H1 (cell line): ENCODE data around the gene NECTIN1. TPM values are rescaled to one million over a fixed set of nuclear protein-coding genes. Genes with fewer than 3 reads are reported as not detected.

Experiments
- CTCF ChIA-PET: fragments of 300-600 bp; sonication (Branson Sonifier 250); formaldehyde crosslinking; loops from one replicate; lab custom pipeline; 2021; ENCODE audit not compliant: partially characterized antibody; lab: Charles Lee
- POLR2A ChIA-PET: fragments of 300-600 bp; sonication (Branson Sonifier 250); formaldehyde crosslinking; loops from one replicate; lab custom pipeline; 2021; ENCODE audit warnings: inconsistent platforms; ENCODE audit not compliant: partially characterized antibody; lab: Charles Lee
- DNase-seq, 2 experiments: peaks; one replicate each; pipeline versions ENCODE4 v3.0.0 to v3.0.0-alpha.2; 2010 to 2022; ENCODE audit warnings: low spot score in 2 of 2, low read depth in 1 of 2, mixed read lengths in 1 of 2
- FAIRE-seq: peaks from 2 replicates; lab custom pipeline; 2011; peaks lifted over from hg19 to GRCh38; lab: Jason Lieb, UNC
- H2AFZ ChIP-seq: 2 replicates; pipeline ENCODE4 v1.8.1; 2012; ENCODE audit warnings: low read length, inconsistent platforms
- H2AK5ac ChIP-seq: 2 replicates; pipeline ENCODE4 v1.6.1; 2013; ENCODE audit warnings: low read depth, low read length
- H2BK120ac ChIP-seq: replicated peaks from 2 replicates; pipeline ENCODE3; 2013; ENCODE audit warnings: low read depth, low read length, inconsistent platforms
- H2BK12ac ChIP-seq: 2 replicates; pipeline ENCODE4 v1.6.1; 2013; ENCODE audit warnings: low read depth, low read length
- H2BK15ac ChIP-seq: 2 replicates; pipeline ENCODE4 v1.6.1; 2013; ENCODE audit warnings: low read length
- H2BK20ac ChIP-seq: 2 replicates; pipeline ENCODE4 v1.6.1; 2013; ENCODE audit warnings: low read length
- H2BK5ac ChIP-seq: 2 replicates; pipeline ENCODE4 v1.6.1; 2013; ENCODE audit warnings: low read depth, low read length
- H3K14ac ChIP-seq: 2 replicates; pipeline ENCODE4 v1.6.1; 2013; ENCODE audit warnings: inconsistent platforms; ENCODE audit not compliant: insufficient read length
- H3K18ac ChIP-seq: 2 replicates; pipeline ENCODE4 v1.6.1; 2013; ENCODE audit warnings: low read length; ENCODE audit errors: extremely low read depth
- H3K23ac ChIP-seq: 2 replicates; pipeline ENCODE4 v1.6.1; 2013; ENCODE audit warnings: inconsistent platforms; ENCODE audit not compliant: insufficient read length
- H3K23me2 ChIP-seq: 2 replicates; pipeline ENCODE4 v1.6.1; 2013; ENCODE audit warnings: low read depth, low read length
- H3K27ac ChIP-seq: 2 replicates; pipeline ENCODE4 v1.6.1; 2011; ENCODE audit warnings: low read depth, low read length, inconsistent platforms
- H3K27me3 ChIP-seq, 4 experiments: replicated peaks in 1 of 4; 1 replicate in 1 of 4; 2 replicates in 3 of 4; pipeline versions ENCODE4 v1.6.1 to v1.8.1; 2011 to 2013; ENCODE audit warnings: low read length in 3 of 4, mild to moderate bottlenecking in 3 of 4, inconsistent platforms in 2 of 4, mixed read lengths in 2 of 4, moderate library complexity in 1 of 4; ENCODE audit not compliant: control insufficient read depth in 3 of 4, insufficient read depth in 3 of 4; ENCODE audit errors: extremely low read depth in 1 of 4
- H3K36me3 ChIP-seq, 4 experiments: 2 replicates each; pipeline versions ENCODE4 v1.6.1 to v1.8.1; 2011 to 2013; ENCODE audit warnings: mild to moderate bottlenecking in 4 of 4, low read length in 3 of 4, moderate library complexity in 2 of 4, control low read depth in 1 of 4, inconsistent platforms in 1 of 4; ENCODE audit not compliant: insufficient read depth in 4 of 4, control insufficient read depth in 2 of 4
- H3K4ac ChIP-seq: replicated peaks from 2 replicates; pipeline ENCODE3; 2013; ENCODE audit warnings: low read length, low read depth, mixed read lengths, inconsistent platforms; ENCODE audit not compliant: insufficient read length
- H3K4me1 ChIP-seq, 4 experiments: replicated peaks in 1 of 4; 1 replicate in 1 of 4; 2 replicates in 3 of 4; pipeline versions ENCODE4 v1.6.1 to v1.8.1; 2011 to 2013; ENCODE audit warnings: low read length in 3 of 4, inconsistent platforms in 2 of 4, mixed read lengths in 1 of 4; ENCODE audit not compliant: insufficient read depth in 4 of 4, control insufficient read depth in 3 of 4
- H3K4me2 ChIP-seq, 2 experiments: 2 replicates each; pipeline versions ENCODE4 v1.6.1 to v1.8.1; 2011 to 2013; ENCODE audit warnings: low read depth in 2 of 2, low read length in 2 of 2, control low read depth in 1 of 2, inconsistent platforms in 1 of 2, mild to moderate bottlenecking in 1 of 2; ENCODE audit not compliant: insufficient read depth in 1 of 2
- H3K4me3 ChIP-seq, 4 experiments: fragments of 200-600, 300-600 bp in 1 of 4; sonication (generic), shearing (Covaris generic), sonication (Bioruptor Twin) in 1 of 4; 2 replicates each; pipeline versions ENCODE4 v1.5.1 to v1.8.1; 2011 to 2016; ENCODE audit warnings: low read length in 4 of 4, low read depth in 3 of 4, control low read depth in 2 of 4, inconsistent platforms in 2 of 4, mild to moderate bottlenecking in 2 of 4, mixed read lengths in 1 of 4, moderate library complexity in 1 of 4; ENCODE audit not compliant: insufficient read depth in 2 of 4; ENCODE audit errors: extremely low read depth in 1 of 4
- H3K56ac ChIP-seq: replicated peaks from 2 replicates; pipeline ENCODE3; 2013; ENCODE audit warnings: low read depth, mild to moderate bottlenecking, mixed read lengths, low read length, inconsistent platforms; ENCODE audit not compliant: insufficient read length
- H3K79me1 ChIP-seq: 2 replicates; pipeline ENCODE4 v1.6.1; 2013; ENCODE audit warnings: low read depth, low read length, control low read depth
- H3K79me2 ChIP-seq, 2 experiments: 2 replicates each; pipeline versions ENCODE4 v1.6.1 to v1.8.1; 2012 to 2013; ENCODE audit warnings: low read length in 2 of 2, mild to moderate bottlenecking in 2 of 2, inconsistent platforms in 1 of 2; ENCODE audit not compliant: insufficient read depth in 2 of 2, control insufficient read depth in 1 of 2
- H3K9ac ChIP-seq, 4 experiments: replicated peaks in 1 of 4; 1 replicate in 1 of 4; 2 replicates in 3 of 4; pipeline versions ENCODE4 v1.6.1 to v1.8.1; 2011 to 2013; ENCODE audit warnings: low read depth in 3 of 4, low read length in 3 of 4, control low read depth in 2 of 4, mild to moderate bottlenecking in 2 of 4, moderate library complexity in 2 of 4, inconsistent platforms in 1 of 4; ENCODE audit errors: extremely low read depth in 1 of 4
- H3K9me3 ChIP-seq, 2 experiments: 2 replicates each; pipeline versions ENCODE4 v1.6.1 to v1.8.1; 2012 to 2013; ENCODE audit warnings: mild to moderate bottlenecking in 2 of 2, moderate library complexity in 2 of 2, control low read depth in 1 of 2, inconsistent platforms in 1 of 2, low read depth in 1 of 2, low read length in 1 of 2, mixed read lengths in 1 of 2; ENCODE audit not compliant: insufficient read depth in 2 of 2
- H4K20me1 ChIP-seq, 2 experiments: replicated peaks in 1 of 2; 2 replicates each; pipeline versions ENCODE3 to v1.8.1; 2011 to 2013; ENCODE audit warnings: inconsistent platforms in 2 of 2, low read length in 2 of 2, mild to moderate bottlenecking in 1 of 2; ENCODE audit not compliant: insufficient read depth in 2 of 2, control insufficient read depth in 1 of 2
- H4K5ac ChIP-seq: 2 replicates; pipeline ENCODE4 v1.6.1; 2013; ENCODE audit warnings: low read length, low read depth, mixed read lengths, inconsistent platforms; ENCODE audit not compliant: insufficient read length
- H4K8ac ChIP-seq: 2 replicates; pipeline ENCODE4 v1.8.0; 2013; ENCODE audit warnings: mild to moderate bottlenecking, moderate library complexity, low read length, inconsistent platforms; ENCODE audit not compliant: insufficient read depth; ENCODE audit errors: extremely low read depth
- H4K91ac ChIP-seq: replicated peaks from 2 replicates; pipeline ENCODE3; 2013; ENCODE audit warnings: low read length, mixed read lengths, inconsistent platforms; ENCODE audit not compliant: insufficient read length
- CTCF ChIP-seq, 3 experiments: IDR thresholded peaks; 1 replicate in 2 of 3; 2 replicates in 1 of 3; pipeline versions ENCODE4 v1.5.1 to v1.6.1; 2011; ENCODE audit warnings: low read length in 3 of 3, mild to moderate bottlenecking in 3 of 3, inconsistent platforms in 2 of 3, low read depth in 1 of 3, moderate library complexity in 1 of 3; ENCODE audit not compliant: insufficient read depth in 1 of 3; ENCODE audit errors: control extremely low read depth in 1 of 3
- POU5F1 ChIP-seq: IDR thresholded peaks from 2 replicates; pipeline ENCODE4 v1.6.1; 2011; ENCODE audit warnings: low read depth, mild to moderate bottlenecking, low read length, moderate library complexity
- RAD21 ChIP-seq, 2 experiments: IDR thresholded peaks in 1 of 2; conservative IDR thresholded peaks in 1 of 2; 2 replicates each; pipeline ENCODE4 v1.6.1; 2011; ENCODE audit warnings: low read depth in 2 of 2, low read length in 2 of 2, improper control_type of control experiment in 1 of 2, inconsistent platforms in 1 of 2, mild to moderate bottlenecking in 1 of 2, moderate library complexity in 1 of 2
- SIX5 ChIP-seq: IDR thresholded peaks from 2 replicates; pipeline ENCODE4 v1.6.1; 2011; ENCODE audit warnings: mild to moderate bottlenecking, low read depth, low read length
- WGBS, 2 experiments: shearing (Covaris generic) in 1 of 2; methylation state at CpG; one replicate each; pipeline versions ENCODE4 v1.1.6 to v1.1.7; 2013 to 2015; ENCODE audit warnings: low lambda C conversion rate in 2 of 2, mixed read lengths in 2 of 2, inconsistent platforms in 1 of 2, low coverage in 1 of 2, missing lambda C conversion rate in 1 of 2; ENCODE audit not compliant: insufficient replicate concordance in 2 of 2, insufficient coverage in 1 of 2, insufficient read length in 1 of 2; ENCODE audit errors: extremely low coverage in 1 of 2, missing lambda C conversion rate in 1 of 2; 5-methylcytosine and 5-hydroxymethylcytosine counted together
- polyA plus RNA-seq, 7 experiments: library from polyadenylated mRNA; depleted of rRNA in 3 of 7; stranded (reverse) in 5 of 7; unstranded in 2 of 7; fragments of >200 nt in 5 of 7; fragments of 200-250 nt in 2 of 7; gene quantifications; 1 replicate in 5 of 7; 2 replicates in 1 of 7; 4 replicates in 1 of 7; pipeline versions ENCODE4 v1.2.1 to v1.2.3, GENCODE V29; 2011 to 2013; ENCODE audit warnings: missing spikeins in 2 of 7, mixed read lengths in 2 of 7
- total RNA-seq: library from RNA; stranded (reverse); fragmentation: NEBNext Ultra II Directional; extraction: Animal tissue kit (Norgen Biotek cat#: 25700); gene quantifications from 2 replicates; pipeline ENCODE4 v1.2.1, GENCODE V29; 2021

Gene NECTIN1
- total and polyA plus RNA-seq, 2 of the 8 experiments (the other 6 are each of a cell fraction or from before 2014, with no cell fraction given), result 43.2 to 97.7 TPM

- no peak overlapping the region for H3K4me2 ChIP-seq
- H2BK20ac ChIP-seq, result no peak overlapping the region
- no peak overlapping the region for H4K8ac ChIP-seq
- H3K36me3 ChIP-seq, result no peaks in the 10 kb centered on the region
- peaks cover 0 to 19% (median 6%) of the 10 kb centered on the region in 4 experiments; a peak in 5 of 7 replicates for H3K4me1 ChIP-seq
- no peak overlapping the region for H3K27ac ChIP-seq
- WGBS, 2 experiments, result 70% methylated on average over 4 of the region's 4 CpGs; no CpG with 5 or more reads in 1 of the 2 experiments
- no peak overlapping the region for H3K4me3 ChIP-seq
- H2BK12ac ChIP-seq, result no peak overlapping the region
- H3K79me2 ChIP-seq, result no peaks in the 10 kb centered on the region
- no peak overlapping the region for H4K91ac ChIP-seq
- H2BK15ac ChIP-seq, result no peak overlapping the region
- no peak overlapping the region for H3K14ac ChIP-seq
- no peak overlapping the region for H3K9ac ChIP-seq
- H3K18ac ChIP-seq, result no peak overlapping the region
- no peaks in the 10 kb centered on the region for H3K23me2 ChIP-seq
- DNase-seq (no peak), FAIRE-seq (no peak)
- H3K9me3 ChIP-seq, result no peaks in the 10 kb centered on the region
- no peak overlapping the region for H4K5ac ChIP-seq
- no peak overlapping the region for H3K4ac ChIP-seq
- POLR2A ChIA-PET, result interaction anchor here (1.3 kb wide), 1 partner anchor 18 kb away, joined by 4 read pairs; no protein-coding TSS in a partner anchor
- H3K23ac ChIP-seq, result no peak overlapping the region
- TF ChIP-seq SIX5 (no peak), CTCF (IDR thresholded peaks at IDR 0.05; ENCODE audit: control extremely low read depth in 1 of 3, insufficient read depth in 1 of 3, low read depth in 1 of 3, low read length in 3 of 3) (peak in 2 of 3 experiments; percentile 3 to 10; a peak in 1 of 4 replicates), POU5F1 (no peak), RAD21 (IDR thresholded peaks at IDR 0.05 in 1 of 2, conservative IDR thresholded peaks at IDR 0.05 in 1 of 2; ENCODE audit: low read depth in 2 of 2, low read length in 2 of 2) (peak in 1 of 2 experiments; percentile 32; a peak in 1 of 4 replicates)
- CTCF ChIA-PET, result interaction anchor here (0.6 to 12.2 kb wide), 12 partner anchors 14 to 499 kb away, joined by 3 to 130 read pairs (median 3); no protein-coding TSS in a partner anchor
- no peaks in the 10 kb centered on the region for H4K20me1 ChIP-seq
- no peak overlapping the region for H2BK5ac ChIP-seq
- H3K27me3 ChIP-seq, result peaks cover 0 to 5% (median 0%) of the 10 kb centered on the region in 4 experiments; a peak in 4 of 7 replicates
- no peaks in the 10 kb centered on the region for H3K79me1 ChIP-seq
- H2AFZ ChIP-seq, result no peak overlapping the region
- H3K56ac ChIP-seq, result no peak overlapping the region
- H2AK5ac ChIP-seq, result no peak overlapping the region
- no peak overlapping the region for H2BK120ac ChIP-seq
These were observed 120.2 kb downstream of the NECTIN1 start for GRCh38 chr11:119608781-119609180.
